Natural killer cell treated with Interleukin-12 subunit alpha and Interleukin-12 subunit beta and Interleukin-15 and Interleukin-18, amount 100 ng/mL, for 72 hours (primary cell): ENCODE measurements around the gene NBPF1. TPM values are rescaled to one million over a fixed set of nuclear protein-coding genes. Genes with fewer than 3 reads are reported as not detected.
"Not testable (repeated sequence)": the region's sequence is repeated elsewhere in the genome, so short reads cannot be mapped to it uniquely, and the experiment has no call there.

Experiments used
- ATAC-seq, 2 donors: fragments of 150-1000 bp; cut with Tn5 transposase in 1 of 2; sonication (Bioruptor Pico), chemical (Tn5 transposase) in 1 of 2; 2 replicates each; pipeline ENCODE4 v1.10.0; 2021
- DNase-seq: peaks from one replicate; pipeline ENCODE4 v3.0.0; 2022; ENCODE audit warnings: low spot score
- H3K27ac Mint-ChIP-seq, 2 donors: 1 replicate in 1 of 2; 2 replicates in 1 of 2; pipeline ENCODE4 v1.8.0; 2022; ENCODE audit warnings: mixed read lengths in 2 of 2, mild to moderate bottlenecking in 1 of 2, moderate library complexity in 1 of 2
- H3K27me3 Mint-ChIP-seq, 2 donors: 1 replicate in 1 of 2; 2 replicates in 1 of 2; pipeline ENCODE4 v1.8.0; 2022; ENCODE audit warnings: mixed read lengths in 2 of 2
- H3K36me3 Mint-ChIP-seq: one replicate; pipeline ENCODE4 v1.8.0; 2022; ENCODE audit warnings: mixed read lengths
- H3K4me1 Mint-ChIP-seq, 2 donors: 1 replicate in 1 of 2; 2 replicates in 1 of 2; pipeline ENCODE4 v1.8.0; 2022; ENCODE audit warnings: low read depth in 2 of 2, mixed read lengths in 2 of 2, mild to moderate bottlenecking in 1 of 2
- H3K4me3 Mint-ChIP-seq: one replicate; pipeline ENCODE4 v1.8.0; 2022; ENCODE audit warnings: mixed read lengths
- H3K9me3 Mint-ChIP-seq: 2 replicates; pipeline ENCODE4 v1.8.0; 2022; ENCODE audit warnings: mixed read lengths
- total RNA-seq, 2 donors: library from RNA; stranded (reverse); gene quantifications; one replicate each; pipeline ENCODE4 v1.2.3, GENCODE V29; 2022

Gene NBPF1
- total RNA-seq, 2 donors from 2014 or later = 6.3 to 10.0 TPM

DNA sequence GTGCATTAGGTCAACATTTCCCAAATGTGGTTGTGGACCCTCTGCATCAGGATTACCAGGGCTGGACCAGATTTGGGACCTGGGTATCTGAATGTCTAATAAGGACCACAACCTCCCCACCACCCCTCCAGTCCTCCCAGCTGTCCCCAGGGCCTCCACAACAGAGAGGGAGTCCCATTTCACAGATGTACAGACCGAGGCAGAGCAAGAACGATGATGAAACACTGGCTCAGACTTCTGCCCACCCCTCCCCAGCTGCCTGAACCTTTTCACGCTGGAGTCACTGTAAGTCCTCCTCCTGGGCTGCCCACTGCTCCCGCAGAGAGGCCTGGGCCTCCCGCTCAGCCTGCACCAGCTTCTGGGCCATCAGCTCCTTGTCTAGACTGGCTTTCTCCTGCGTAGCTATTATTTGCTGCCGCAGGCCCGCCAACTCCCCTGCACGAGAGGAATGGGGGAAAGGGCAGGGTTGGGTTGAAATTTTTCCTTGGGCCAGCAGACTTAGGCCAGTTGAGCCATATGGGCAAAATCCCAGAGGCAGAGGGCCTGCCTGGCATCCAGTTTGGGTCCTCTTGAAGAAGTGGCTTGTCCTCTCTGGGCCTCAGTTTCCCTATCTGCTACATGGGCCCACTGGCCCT is 8.4 kb upstream of the NBPF1 start:
- peak; percentile 60 for DNase-seq
- ATAC-seq, H3K9me3 Mint-ChIP-seq, H3K4me1 Mint-ChIP-seq, H3K36me3 Mint-ChIP-seq, H3K27me3 Mint-ChIP-seq, H3K27ac Mint-ChIP-seq, H3K4me3 Mint-ChIP-seq: not testable (repeated sequence)

DNA sequence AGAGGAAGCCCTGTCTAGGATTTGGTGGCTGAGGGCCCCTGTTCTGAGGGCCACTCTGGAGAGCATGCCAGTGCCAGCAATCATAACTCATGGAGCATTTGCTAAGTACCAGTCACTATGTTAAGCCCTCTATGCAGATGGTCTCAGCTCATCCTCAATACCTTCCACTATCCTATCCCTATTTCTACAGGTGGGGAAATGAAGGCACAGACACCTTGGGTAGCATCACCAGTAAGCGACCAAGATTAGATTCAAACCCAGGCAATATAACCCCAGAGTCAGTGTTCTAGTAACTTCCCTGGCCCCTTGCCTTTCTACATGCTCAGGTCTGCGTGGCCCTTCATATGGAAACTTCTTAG is 7.9 kb upstream of the NBPF1 start:
- DNase-seq = no peak
- no peaks in the 10 kb centered on the region for H3K27me3 Mint-ChIP-seq
- H3K4me1 Mint-ChIP-seq = peaks cover 0 to 1% of the 10 kb centered on the region in 2 donors
- no peak for ATAC-seq
- no peaks in the 10 kb centered on the region for H3K9me3 Mint-ChIP-seq
- H3K27ac Mint-ChIP-seq = no peak overlapping the region
- peaks cover 5% of the 10 kb centered on the region for H3K36me3 Mint-ChIP-seq
- no peak overlapping the region for H3K4me3 Mint-ChIP-seq

- not testable (repeated sequence) for H3K27me3 Mint-ChIP-seq
Measured at GRCh38 chr1:16619803-16620501, 6.6 kb upstream of the NBPF1 start.

GRCh38 chr1:16618719-16619118 is 5.4 kb upstream of the NBPF1 start:
- peak; percentile 63 for DNase-seq
- H3K36me3 Mint-ChIP-seq = no peaks in the 10 kb centered on the region

More at GRCh38 chr1:16619803-16620501, 6.6 kb upstream of the NBPF1 start:
- H3K4me3 Mint-ChIP-seq, H3K4me1 Mint-ChIP-seq, H3K36me3 Mint-ChIP-seq, ATAC-seq, H3K27ac Mint-ChIP-seq, H3K9me3 Mint-ChIP-seq: not testable (repeated sequence)
- DNase-seq = peak; percentile 63

DNA sequence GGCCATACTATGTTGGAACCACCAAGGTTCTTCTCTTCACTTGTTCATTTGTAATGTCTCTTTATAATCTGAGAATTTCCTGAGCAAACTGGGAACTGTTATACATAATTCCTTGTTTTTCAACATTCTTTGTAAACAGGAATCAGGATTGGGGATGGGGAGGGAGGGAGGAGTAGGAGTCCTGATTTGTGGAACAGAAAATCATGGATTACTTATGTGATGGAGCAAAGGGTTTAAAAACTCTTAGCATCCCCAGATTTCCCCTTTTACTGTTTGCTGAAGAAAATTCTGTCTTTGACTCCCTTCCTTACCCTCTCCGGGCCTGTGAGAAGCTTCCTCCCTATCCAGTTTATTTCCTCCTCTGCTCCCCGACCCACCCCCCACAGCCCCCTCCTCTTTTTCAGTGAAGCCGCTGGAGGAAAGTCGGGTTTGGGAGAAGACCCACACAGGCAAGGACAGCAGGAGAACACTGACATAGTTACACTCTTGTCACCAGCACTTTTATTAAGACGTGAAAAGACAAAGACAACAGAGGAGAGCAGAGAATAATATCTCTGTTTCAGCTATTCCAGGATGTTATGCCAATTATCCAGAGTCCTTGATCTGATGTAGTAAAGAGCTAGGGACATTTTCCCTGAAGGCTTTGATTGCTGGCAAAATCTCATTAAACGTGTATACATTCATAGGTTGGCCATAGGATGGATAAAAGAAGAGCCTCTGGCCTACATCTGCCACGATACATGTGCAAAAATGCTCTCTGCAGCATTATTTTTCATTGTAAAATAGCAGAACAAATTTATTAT is 4.6 kb upstream of the NBPF1 start:
- ATAC-seq = no peak
- DNase-seq = peak; percentile 31
- Mint-ChIP-seq H3K4me3 (no peak overlapping the region), H3K9me3 (no peaks in the 10 kb centered on the region), H3K27me3 (no peaks in the 10 kb centered on the region), H3K36me3 (no peaks in the 10 kb centered on the region), H3K27ac (no peak overlapping the region), H3K4me1 (no peaks in the 10 kb centered on the region)

More at GRCh38 chr1:16618719-16619118, 5.4 kb upstream of the NBPF1 start:
- H3K4me1 Mint-ChIP-seq = no peaks in the 10 kb centered on the region
- H3K9me3 Mint-ChIP-seq = no peaks in the 10 kb centered on the region
- ATAC-seq = peak in 1 of 2 donors; percentile 4
- H3K4me3 Mint-ChIP-seq = no peak overlapping the region
- H3K27me3 Mint-ChIP-seq = no peaks in the 10 kb centered on the region
- H3K27ac Mint-ChIP-seq = no peak overlapping the region

GRCh38 chr1:16617114-16617631 is 3.8 kb upstream of the NBPF1 start:
- H3K4me3 Mint-ChIP-seq = no peak overlapping the region

GRCh38 chr1:16615253-16616252 is 2.2 kb upstream of the NBPF1 start:
- DNase-seq (peak; percentile 50), ATAC-seq (no peak)
- Mint-ChIP-seq H3K4me1 (no peaks in the 10 kb centered on the region), H3K36me3 (no peaks in the 10 kb centered on the region), H3K9me3 (no peaks in the 10 kb centered on the region), H3K27me3 (no peaks in the 10 kb centered on the region), H3K27ac (no peak overlapping the region), H3K4me3 (no peak overlapping the region)

More at GRCh38 chr1:16617114-16617631, 3.8 kb upstream of the NBPF1 start:
- no peaks in the 10 kb centered on the region for H3K9me3 Mint-ChIP-seq
- no peak for ATAC-seq
- H3K36me3 Mint-ChIP-seq = no peaks in the 10 kb centered on the region
- DNase-seq = peak; percentile 56
- no peaks in the 10 kb centered on the region for H3K4me1 Mint-ChIP-seq
- no peaks in the 10 kb centered on the region for H3K27me3 Mint-ChIP-seq
- H3K27ac Mint-ChIP-seq = no peak overlapping the region

DNA sequence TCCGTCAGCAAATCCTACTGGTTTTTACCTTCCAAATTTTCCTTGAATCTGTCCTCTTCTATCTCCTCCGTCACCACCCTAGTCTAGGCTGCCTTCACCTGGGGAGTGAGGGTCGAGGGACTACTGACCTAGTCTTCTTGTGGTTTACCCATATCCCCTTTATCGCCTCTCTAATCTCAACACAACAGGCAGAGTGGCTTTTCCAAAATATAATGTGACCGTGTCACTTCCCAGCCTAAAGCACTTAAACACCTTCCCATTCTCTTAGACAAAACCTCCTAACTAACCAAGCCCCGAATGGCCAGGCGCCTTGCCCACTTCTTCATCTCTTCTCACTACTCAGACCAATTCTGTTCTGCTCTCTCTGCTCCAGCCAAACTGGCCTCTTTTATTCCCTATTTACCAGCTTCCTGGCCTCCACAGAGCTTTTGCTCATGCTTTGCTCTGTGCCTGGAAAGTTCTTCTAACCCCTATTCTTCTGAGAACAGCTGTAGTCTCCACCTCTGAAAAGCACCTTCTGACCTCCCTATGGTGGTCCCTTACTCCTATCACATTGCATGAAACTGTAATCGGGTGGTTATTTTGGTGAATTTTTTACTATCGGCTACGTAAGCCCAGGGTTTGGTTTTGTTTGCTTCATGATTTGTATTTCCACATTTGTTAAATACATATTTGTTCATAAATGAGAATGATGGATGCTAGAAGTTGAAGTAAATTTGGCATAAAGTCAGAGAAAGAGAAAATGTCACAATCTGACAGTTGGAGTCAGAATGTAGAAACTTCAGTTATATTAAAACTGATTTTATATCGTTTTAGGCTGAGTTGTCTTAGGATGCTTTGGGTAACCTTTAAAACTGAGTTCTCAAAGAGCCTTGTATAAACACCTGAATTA is 1.2 kb upstream of the NBPF1 start:
- H3K9me3 Mint-ChIP-seq = no peaks in the 10 kb centered on the region
- H3K4me3 Mint-ChIP-seq = no peak overlapping the region
- ATAC-seq (no peak), DNase-seq (peak; percentile 51)
- no peaks in the 10 kb centered on the region for H3K27me3 Mint-ChIP-seq
- H3K36me3 Mint-ChIP-seq = no peaks in the 10 kb centered on the region
- no peak overlapping the region for H3K27ac Mint-ChIP-seq
- no peaks in the 10 kb centered on the region for H3K4me1 Mint-ChIP-seq

DNA sequence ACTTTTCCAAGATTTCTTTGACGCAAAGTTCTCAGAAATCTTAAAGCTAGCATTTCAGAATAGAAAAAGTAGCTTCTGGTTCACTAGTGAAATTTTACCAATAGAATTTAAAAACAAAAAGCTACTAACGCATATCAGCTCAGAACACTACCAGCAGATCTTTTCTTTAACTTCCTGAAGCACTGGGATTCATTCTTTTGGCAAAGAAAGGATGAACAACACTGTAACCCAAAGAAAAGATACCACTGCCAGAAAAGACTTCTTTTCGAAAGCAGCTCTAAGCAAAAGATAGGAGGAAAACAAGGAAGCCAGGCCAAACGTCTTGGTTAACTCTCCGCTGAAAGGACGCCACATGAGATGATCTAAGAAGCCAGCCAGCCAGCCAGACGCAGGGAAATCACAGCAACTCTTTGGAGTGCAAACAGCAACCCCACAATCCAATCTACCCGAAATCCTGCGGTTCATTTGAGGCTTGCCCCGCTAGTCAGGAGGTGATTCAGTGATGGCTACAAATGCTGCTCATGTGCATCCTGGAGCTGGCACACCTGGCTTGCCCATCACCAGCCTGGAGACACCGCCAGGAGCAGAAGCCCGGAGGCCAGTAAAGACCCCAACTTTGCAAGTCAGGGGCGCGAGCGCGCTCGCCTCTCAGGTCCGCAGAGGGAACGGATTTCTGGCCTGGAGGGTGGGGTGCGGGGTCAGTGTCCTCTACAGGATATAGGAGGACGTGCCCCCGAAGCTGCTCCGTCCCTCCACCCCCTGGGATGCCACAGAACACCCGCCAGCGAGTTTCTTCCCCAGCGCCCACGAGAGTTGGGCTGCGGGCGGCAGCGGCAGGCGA is 812 bp downstream of the NBPF1 start:
- no peaks in the 10 kb centered on the region for H3K36me3 Mint-ChIP-seq
- H3K27me3 Mint-ChIP-seq = no peaks in the 10 kb centered on the region
- H3K4me3 Mint-ChIP-seq = no peak overlapping the region
- H3K27ac Mint-ChIP-seq = no peak overlapping the region
- no peaks in the 10 kb centered on the region for H3K9me3 Mint-ChIP-seq
- H3K4me1 Mint-ChIP-seq = no peaks in the 10 kb centered on the region
- DNase-seq = peak; percentile 61
- ATAC-seq = peak; percentile 1 to 11

DNA sequence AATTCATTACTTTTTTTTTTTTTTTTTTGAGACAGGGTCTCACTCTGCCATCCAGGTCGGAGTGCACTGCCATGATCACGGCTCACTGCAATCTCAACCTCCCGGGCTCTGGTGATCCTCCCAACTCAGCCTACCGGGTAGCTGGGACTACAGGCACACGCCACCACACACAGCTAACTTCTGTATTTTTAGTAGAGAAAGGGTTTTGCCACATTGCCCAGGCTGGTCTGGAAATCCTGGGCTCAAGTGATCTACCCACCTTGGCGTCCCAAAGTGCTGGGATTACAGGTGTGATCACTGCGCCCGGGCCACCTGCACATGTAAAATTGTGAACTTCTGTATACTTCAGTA is 1.4 kb downstream of the NBPF1 start:
- not testable (repeated sequence) for H3K36me3 Mint-ChIP-seq, H3K27me3 Mint-ChIP-seq, H3K27ac Mint-ChIP-seq, DNase-seq, ATAC-seq, H3K9me3 Mint-ChIP-seq, H3K4me1 Mint-ChIP-seq, H3K4me3 Mint-ChIP-seq

GRCh38 chr1:16611164-16611563 is 2.2 kb downstream of the NBPF1 start:
- H3K27ac Mint-ChIP-seq, ATAC-seq, H3K4me3 Mint-ChIP-seq, H3K4me1 Mint-ChIP-seq, H3K9me3 Mint-ChIP-seq, H3K36me3 Mint-ChIP-seq, H3K27me3 Mint-ChIP-seq, DNase-seq: not testable (repeated sequence)

GRCh38 chr1:16610553-16610952 is 2.8 kb downstream of the NBPF1 start:
- H3K27me3 Mint-ChIP-seq, H3K4me3 Mint-ChIP-seq, ATAC-seq, DNase-seq, H3K9me3 Mint-ChIP-seq, H3K27ac Mint-ChIP-seq, H3K4me1 Mint-ChIP-seq, H3K36me3 Mint-ChIP-seq: not testable (repeated sequence)
